Activated T-helper 17 cell treated with anti-CD3 and anti-CD28 coated beads, Interleukin-2, amount 50 U/mL, for 72 hours (primary cell): ENCODE data around the gene NCK1. TPM values are rescaled to one million over a fixed set of nuclear protein-coding genes. Genes with fewer than 3 reads are reported as not detected.
A peak's percentile ranks its signal among the peaks of the same experiment; 100 is the strongest.

Experiments
- ATAC-seq: fragments of 150-1000 bp; cut with Tn5 transposase; replicated peaks from 2 replicates; pipeline ENCODE4 v1.10.0; 2021; ENCODE audit warnings: mild to moderate bottlenecking, moderate library complexity
- H3K27ac Mint-ChIP-seq: one replicate; pipeline ENCODE4 v1.8.0; 2022; ENCODE audit warnings: mixed read lengths
- H3K27me3 Mint-ChIP-seq: one replicate; pipeline ENCODE4 v1.8.0; 2022; ENCODE audit warnings: mixed read lengths
- H3K36me3 Mint-ChIP-seq: one replicate; pipeline ENCODE4 v1.8.0; 2022; ENCODE audit warnings: low read depth, mild to moderate bottlenecking, mixed read lengths
- H3K4me1 Mint-ChIP-seq: one replicate; pipeline ENCODE4 v1.8.0; 2022; ENCODE audit warnings: mixed read lengths
- H3K4me3 Mint-ChIP-seq: one replicate; pipeline ENCODE4 v1.8.0; 2022; ENCODE audit warnings: mild to moderate bottlenecking, mixed read lengths
- H3K9me3 Mint-ChIP-seq: one replicate; pipeline ENCODE4 v1.8.0; 2022; ENCODE audit warnings: mixed read lengths
- total RNA-seq, 2 donors: library from RNA; stranded (reverse); gene quantifications; one replicate each; pipeline ENCODE4 v1.2.3, GENCODE V29; 2022

Gene NCK1
- total RNA-seq, 2 donors from 2014 or later: 37.5 to 41.6 TPM

DNA sequence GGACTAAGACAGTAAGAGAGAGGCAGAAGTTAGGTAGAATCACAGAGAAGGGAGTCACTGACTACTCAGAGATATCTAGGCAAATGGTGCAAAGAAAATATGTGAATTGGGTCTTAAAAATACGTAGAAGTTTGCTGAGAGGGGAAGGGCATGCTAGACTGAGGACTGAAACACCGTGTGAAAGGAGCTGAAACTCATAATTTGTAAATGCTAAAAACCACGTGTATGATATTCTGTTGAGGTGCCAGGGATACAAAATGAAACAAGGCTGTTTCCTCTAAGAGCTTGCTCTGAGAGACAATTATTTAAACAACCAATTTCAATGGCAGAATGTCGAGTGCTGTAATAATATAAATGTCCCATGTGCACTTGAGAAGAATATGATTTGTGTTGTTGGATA, 47.2 kb downstream of the NCK1 start:
- Mint-ChIP-seq H3K9me3 (no peaks in the 10 kb centered on the region), H3K4me3 (peak overlapping the region; percentile 36), H3K4me1 (peaks cover 56% of the 10 kb centered on the region), H3K36me3 (peaks cover 24% of the 10 kb centered on the region), H3K27ac (peak overlapping the region; percentile 12), H3K27me3 (no peaks in the 10 kb centered on the region)
- no peak for ATAC-seq

DNA sequence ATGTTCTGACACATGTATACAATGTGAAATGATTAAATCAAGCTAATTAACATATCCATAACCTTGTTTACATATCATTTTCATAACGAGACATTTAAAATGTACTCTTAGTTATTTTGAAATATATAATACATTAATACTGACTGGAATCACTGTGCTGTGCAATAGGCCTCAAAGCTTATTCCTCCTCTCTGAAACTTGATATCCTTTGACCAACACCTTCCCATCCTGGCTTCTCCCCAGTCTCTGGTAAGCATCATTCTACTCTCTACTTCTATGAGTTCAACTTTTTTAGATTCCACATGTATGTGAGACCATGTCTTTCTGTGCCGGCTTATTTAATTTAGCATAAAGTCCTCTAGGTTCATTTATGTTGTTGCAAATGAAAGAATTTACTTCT, 48.7 kb downstream of the NCK1 start:
- no peaks in the 10 kb centered on the region for H3K27me3 Mint-ChIP-seq
- no peaks in the 10 kb centered on the region for H3K9me3 Mint-ChIP-seq
- peaks cover 64% of the 10 kb centered on the region for H3K4me1 Mint-ChIP-seq
- no peak overlapping the region for H3K27ac Mint-ChIP-seq
- H3K36me3 Mint-ChIP-seq: peaks cover 22% of the 10 kb centered on the region
- no peak overlapping the region for H3K4me3 Mint-ChIP-seq
- ATAC-seq: no peak

DNA sequence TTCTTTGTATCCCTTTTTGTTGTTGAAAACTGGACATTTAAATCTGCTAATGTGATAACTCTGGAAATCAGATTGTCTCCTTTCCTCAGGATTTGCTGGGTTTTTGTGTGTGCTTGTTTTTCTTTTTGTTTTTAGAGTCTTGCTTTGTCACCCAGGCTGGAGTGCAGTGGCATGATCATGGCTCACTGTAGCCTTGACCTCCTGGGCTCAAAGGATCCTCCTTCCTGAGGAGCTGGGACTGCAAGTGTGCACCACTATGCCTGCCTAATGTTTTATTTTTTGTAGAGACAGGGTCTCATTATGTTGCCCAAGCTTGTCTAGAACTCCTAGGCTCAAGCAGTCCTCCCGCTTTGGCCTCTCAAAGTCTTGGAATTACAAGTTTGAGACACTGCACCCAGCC, 51.2 kb downstream of the NCK1 start:
- ATAC-seq: no peak
- no peak overlapping the region for H3K4me3 Mint-ChIP-seq
- no peak overlapping the region for H3K27ac Mint-ChIP-seq
- H3K36me3 Mint-ChIP-seq: peaks cover 17% of the 10 kb centered on the region
- H3K27me3 Mint-ChIP-seq: no peaks in the 10 kb centered on the region
- H3K9me3 Mint-ChIP-seq: no peaks in the 10 kb centered on the region
- peaks cover 51% of the 10 kb centered on the region for H3K4me1 Mint-ChIP-seq

DNA sequence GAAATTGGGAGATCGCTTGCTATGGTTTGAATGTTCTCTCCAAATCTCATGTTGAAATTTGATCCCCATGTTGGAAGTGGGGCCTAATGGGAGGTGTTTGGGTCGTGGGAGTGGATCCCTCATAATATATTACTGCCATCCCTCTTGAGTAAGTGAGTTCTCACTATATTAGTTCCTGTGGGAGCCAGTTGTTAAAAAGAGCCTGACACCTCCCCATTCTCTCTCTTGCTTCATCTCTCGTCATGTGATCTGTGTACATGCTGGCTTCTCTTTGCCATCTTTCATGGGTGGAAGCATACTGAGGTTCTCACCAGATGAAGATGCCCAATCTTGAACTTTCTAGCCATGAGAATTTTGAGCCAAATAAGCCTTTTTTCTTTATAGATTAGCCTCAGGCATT, 52.7 kb downstream of the NCK1 start:
- no peaks in the 10 kb centered on the region for H3K9me3 Mint-ChIP-seq
- no peaks in the 10 kb centered on the region for H3K27me3 Mint-ChIP-seq
- H3K4me1 Mint-ChIP-seq: peaks cover 43% of the 10 kb centered on the region
- no peak overlapping the region for H3K27ac Mint-ChIP-seq
- peaks cover 17% of the 10 kb centered on the region for H3K36me3 Mint-ChIP-seq
- ATAC-seq: no peak
- H3K4me3 Mint-ChIP-seq: no peak overlapping the region

DNA sequence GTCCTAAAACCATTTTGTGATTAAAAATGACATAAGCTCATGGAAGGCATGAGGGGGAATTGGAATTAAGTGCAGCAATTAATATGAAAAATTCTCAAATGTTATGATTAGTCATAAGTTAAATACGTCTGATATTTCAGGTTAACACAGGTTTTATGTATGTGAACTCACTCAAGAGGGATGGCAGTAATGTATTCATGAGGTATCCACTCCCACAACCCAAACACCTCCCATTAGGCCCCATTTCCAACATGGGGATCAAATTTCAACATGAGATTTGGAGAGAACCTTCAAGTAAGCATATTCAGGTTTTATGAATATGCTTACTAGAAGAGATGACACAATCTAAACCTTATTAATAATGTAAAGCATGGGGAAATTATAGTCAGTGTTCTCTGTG, 54.2 kb downstream of the NCK1 start:
- H3K36me3 Mint-ChIP-seq: peaks cover 19% of the 10 kb centered on the region
- ATAC-seq: no peak
- H3K27me3 Mint-ChIP-seq: no peaks in the 10 kb centered on the region
- H3K27ac Mint-ChIP-seq: peak overlapping the region; percentile 57
- peaks cover 52% of the 10 kb centered on the region for H3K4me1 Mint-ChIP-seq
- no peaks in the 10 kb centered on the region for H3K9me3 Mint-ChIP-seq
- no peak overlapping the region for H3K4me3 Mint-ChIP-seq

DNA sequence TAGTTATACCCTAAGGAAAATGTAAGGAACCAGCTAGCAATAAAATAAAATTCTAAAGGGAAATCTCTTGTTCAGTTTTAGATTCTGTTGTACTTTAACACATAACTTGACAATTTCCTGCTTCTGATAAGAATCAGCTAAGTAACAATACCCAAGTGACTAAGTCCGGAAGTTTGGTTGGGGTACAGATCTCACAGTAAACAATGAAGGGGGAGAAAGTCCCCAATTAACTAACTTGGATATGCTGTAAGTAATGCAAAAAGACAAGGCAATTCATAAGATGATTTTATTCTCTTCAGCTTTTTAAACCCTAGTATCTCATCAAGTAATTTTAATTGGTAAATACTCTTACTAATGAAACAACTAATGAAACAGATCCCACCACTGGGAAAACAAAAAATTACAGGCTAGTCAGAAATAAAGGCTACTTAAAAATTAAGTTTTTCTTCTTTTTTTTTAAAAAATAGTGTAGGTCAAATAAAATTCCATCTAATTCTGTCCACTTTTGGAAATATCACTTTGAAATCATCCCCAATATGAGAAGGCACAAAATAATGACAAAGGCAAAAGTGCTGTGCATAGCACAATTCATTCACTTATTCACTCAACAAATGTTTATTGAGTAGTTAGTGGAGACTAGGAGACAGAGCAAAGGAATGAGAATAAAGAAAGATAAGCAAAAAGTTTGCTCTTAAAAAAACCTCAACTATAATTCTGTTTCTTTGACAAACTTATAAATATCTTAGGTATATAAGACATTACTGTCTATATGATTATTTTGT, 58.0 kb downstream of the NCK1 start:
- Mint-ChIP-seq H3K4me3 (peak overlapping the region; percentile 82), H3K27ac (peak overlapping the region; percentile 82), H3K4me1 (peaks cover 44% of the 10 kb centered on the region), H3K27me3 (no peaks in the 10 kb centered on the region), H3K9me3 (no peaks in the 10 kb centered on the region), H3K36me3 (peaks cover 9% of the 10 kb centered on the region)
- ATAC-seq: peak; percentile 91

DNA sequence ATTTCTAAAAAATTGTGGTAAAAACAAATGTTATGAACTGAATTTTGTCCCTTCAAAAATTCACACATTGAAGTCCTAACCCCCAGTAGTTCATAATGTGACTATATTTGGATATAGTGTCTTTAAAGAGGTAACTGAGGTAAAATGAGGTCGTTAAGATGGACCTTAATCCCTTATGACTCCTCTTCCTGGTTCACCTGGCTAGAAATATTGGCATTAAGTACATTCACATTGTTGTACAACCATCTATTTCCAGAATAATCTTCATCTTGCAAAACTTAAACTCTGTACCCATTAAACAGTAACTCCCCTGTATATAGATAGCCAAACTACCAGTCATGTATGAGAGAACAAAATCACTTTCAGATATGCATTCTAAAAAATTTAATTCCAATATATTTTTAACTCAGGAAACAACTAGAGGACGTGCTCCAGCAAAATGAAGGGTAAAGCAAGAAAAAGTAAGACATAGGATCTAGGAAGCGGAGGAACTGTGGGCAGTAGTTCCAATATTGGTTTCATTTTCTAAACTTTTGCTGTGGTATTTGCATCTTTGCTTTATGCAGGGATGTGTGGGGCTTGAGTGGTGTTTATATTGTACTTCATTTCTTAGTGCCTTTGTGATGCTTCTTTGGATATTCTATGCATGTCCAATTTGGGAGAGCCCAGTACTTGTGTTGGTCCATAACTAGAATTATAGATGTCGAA, 59.0 kb downstream of the NCK1 start:
- H3K4me1 Mint-ChIP-seq: peaks cover 45% of the 10 kb centered on the region
- no peaks in the 10 kb centered on the region for H3K9me3 Mint-ChIP-seq
- peak overlapping the region; percentile 82 for H3K4me3 Mint-ChIP-seq
- peak; percentile 56 for ATAC-seq
- peaks cover 5% of the 10 kb centered on the region for H3K36me3 Mint-ChIP-seq
- H3K27me3 Mint-ChIP-seq: no peaks in the 10 kb centered on the region
- H3K27ac Mint-ChIP-seq: peak overlapping the region; percentile 82

DNA sequence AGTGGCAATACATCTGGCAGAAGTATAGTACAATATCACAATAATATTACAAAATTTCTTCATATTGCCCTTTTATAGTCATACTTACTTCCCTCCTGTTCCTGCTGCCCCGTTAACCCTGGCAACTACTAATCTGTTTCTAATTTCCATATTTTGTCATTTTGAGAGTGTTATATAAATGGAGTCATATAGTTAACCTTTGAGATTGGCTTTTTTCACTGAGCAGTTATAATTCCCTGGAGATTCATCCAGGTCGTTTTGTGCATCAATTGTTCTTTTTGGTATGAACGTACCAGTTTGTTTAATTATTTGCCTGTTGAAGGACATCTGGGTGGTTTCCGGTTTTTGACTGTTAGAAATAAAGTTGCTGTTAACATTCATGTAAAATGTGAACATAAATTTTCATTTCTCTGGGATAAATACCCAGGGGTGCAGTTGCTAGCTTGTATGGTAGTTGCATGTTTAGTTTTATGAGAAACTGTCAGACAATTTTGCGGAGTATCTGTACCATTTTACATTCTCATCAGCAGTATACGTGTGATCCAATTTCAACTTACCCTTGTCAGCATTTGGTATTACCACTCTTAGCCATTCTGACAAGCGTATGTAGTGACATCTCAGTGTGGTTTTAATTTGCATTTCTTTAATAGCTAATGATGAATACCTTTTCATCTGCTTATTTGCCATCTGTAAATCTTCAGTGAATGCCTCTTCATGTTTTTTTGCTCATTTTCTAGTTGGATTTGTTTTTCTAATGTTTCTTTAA, 63.6 kb downstream of the NCK1 start:
- Mint-ChIP-seq H3K27ac (no peak overlapping the region), H3K4me3 (no peak overlapping the region)

DNA sequence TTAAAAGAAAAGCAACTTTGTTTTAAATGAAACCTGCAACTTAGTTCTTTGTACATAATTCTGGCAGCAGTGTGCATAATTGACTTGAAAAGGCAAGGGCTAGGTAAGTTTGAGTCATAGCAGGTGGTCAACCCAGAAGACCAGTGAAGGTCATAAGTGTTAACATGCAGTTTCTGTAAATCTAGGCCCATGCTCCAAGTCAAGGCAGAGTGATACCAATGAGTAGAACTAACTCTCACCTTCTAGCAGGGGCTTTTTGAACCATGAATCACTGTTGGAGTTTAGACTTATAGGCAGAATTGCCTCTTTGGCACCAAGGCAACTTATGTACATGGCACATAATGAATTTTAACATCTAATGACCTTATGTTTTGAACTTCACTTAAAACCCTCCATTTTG, 66.2 kb downstream of the NCK1 start:
- peak overlapping the region; percentile 68 for H3K27ac Mint-ChIP-seq
- H3K4me1 Mint-ChIP-seq: peaks cover 30% of the 10 kb centered on the region
- peak; percentile 77 for ATAC-seq

More for the DNA sequence above, 63.6 kb downstream of the NCK1 start:
- Mint-ChIP-seq H3K9me3 (no peaks in the 10 kb centered on the region), H3K36me3 (peaks cover 36% of the 10 kb centered on the region), H3K4me1 (peaks cover 34% of the 10 kb centered on the region), H3K27me3 (no peaks in the 10 kb centered on the region)
- ATAC-seq: no peak

DNA sequence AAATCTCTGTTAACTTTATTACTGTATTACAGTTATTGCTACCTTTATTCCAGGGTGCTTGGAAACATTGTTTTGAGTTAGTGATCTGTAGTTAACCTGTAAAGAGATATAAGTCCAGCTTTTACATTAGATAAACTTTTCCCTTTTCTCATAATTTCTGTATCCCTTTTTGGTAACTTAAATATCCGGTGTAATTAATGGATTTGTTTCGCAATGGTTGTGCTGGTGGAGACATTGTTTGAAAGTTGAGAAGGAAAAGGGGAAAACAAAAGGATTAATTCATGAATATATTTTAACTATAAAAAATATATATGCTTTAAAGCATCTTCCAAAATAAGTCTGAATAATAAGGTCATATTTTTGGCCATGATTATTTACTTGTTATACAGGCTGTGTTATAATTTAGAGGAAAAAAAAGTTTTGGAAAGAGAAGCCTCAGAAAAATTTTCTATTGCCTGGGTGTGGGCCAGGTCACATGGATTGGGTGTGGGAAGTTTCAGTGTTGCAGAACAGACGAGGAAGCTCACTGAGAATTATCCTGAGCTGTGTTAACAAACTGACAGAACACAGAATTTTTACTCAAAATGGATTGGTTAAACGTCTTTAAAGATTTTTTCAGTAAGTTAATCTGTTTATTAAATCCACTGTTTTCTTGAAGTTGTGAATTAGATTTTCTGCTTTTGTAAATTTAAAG, 68.1 kb downstream of the NCK1 start:
- ATAC-seq: no peak
- Mint-ChIP-seq H3K9me3 (no peaks in the 10 kb centered on the region), H3K36me3 (peaks cover 64% of the 10 kb centered on the region), H3K27ac (peak overlapping the region; percentile 43), H3K27me3 (no peaks in the 10 kb centered on the region), H3K4me3 (no peak overlapping the region), H3K4me1 (peaks cover 31% of the 10 kb centered on the region)

More for the DNA sequence above, 66.2 kb downstream of the NCK1 start:
- H3K9me3 Mint-ChIP-seq: no peaks in the 10 kb centered on the region
- H3K36me3 Mint-ChIP-seq: peaks cover 47% of the 10 kb centered on the region
- peak overlapping the region; percentile 24 for H3K4me3 Mint-ChIP-seq
- no peaks in the 10 kb centered on the region for H3K27me3 Mint-ChIP-seq

DNA sequence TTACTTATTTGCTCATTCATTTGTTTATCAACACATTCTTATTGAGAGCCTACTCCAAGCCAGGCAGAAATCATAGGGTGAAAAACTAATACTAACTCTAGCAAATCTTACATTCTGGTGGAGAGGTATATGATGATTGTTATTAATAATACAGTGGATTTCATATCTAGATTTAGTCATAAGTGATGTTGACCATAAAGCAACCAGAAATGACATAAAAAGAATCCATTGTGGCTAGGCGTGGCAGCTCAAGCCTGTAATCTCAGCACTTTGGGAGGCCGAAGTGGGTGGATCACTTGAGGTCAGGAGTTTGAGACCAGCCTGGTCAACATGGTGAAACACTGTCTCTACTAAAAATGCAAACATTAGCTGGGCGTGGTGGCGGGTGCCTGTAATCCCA, 69.6 kb downstream of the NCK1 start:
- Mint-ChIP-seq H3K4me1 (peaks cover 26% of the 10 kb centered on the region), H3K4me3 (peak overlapping the region; percentile 53), H3K27ac (peak overlapping the region; percentile 77), H3K9me3 (no peaks in the 10 kb centered on the region), H3K36me3 (peaks cover 79% of the 10 kb centered on the region), H3K27me3 (no peaks in the 10 kb centered on the region)
- peak; percentile 20 for ATAC-seq

DNA sequence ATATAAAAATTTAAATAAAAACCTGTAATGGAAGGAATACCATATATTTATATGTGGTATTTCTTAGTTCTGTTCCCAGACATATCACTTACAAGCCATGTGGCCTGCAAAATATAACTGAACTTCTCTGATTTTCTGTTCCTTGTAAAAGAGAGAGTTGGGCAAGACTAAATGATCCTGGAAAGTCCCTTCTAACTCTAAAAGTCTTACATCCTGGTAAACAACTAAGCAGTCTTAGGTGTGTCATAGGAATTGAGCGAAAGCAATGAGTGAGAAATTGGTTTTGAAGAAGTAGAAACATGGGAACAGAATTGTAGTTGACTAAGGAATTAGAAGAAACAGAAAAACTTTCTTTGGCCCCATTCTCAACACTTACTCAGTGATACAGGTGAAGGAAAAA, 70.5 kb downstream of the NCK1 start:
- no peaks in the 10 kb centered on the region for H3K27me3 Mint-ChIP-seq
- H3K36me3 Mint-ChIP-seq: peaks cover 82% of the 10 kb centered on the region
- peak; percentile 82 for ATAC-seq
- peak overlapping the region; percentile 77 for H3K27ac Mint-ChIP-seq
- H3K9me3 Mint-ChIP-seq: no peaks in the 10 kb centered on the region
- H3K4me3 Mint-ChIP-seq: peak overlapping the region; percentile 53
- peaks cover 26% of the 10 kb centered on the region for H3K4me1 Mint-ChIP-seq

DNA sequence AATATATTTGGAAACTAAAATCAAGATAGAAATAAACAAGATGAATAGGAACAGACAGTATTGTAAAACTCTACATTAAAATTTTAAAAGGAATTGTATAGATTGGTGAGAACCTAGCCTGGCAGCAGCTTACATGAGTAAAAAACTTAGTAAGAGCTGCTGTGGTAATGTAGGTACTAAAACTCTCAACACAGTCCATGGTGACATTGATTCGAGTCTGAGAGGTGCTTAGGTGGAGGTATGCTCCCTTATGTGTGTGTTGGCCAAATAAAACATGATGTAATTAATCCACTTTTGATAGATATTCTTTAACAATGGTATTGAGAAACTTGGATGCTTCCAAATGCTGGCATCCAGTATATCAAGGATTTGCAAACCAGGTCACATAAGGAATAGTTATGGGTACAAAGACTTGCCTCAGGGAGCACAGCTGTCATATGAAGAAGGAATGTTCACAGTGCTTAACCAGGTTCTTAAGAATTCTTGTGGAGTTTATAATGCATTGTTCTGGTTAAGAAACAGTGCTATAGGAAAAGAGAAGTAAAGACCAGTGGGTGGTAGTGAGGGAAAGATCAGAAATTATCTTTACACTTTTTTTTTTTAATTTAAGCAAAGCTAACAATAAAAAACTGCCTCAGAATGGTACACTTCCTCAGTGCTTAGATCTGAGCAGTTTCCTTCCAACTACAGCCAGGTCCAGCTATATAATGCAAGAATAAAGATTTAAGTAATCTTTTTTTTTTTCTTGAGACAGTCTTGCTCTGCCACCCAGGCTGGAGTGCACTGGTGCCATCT, 71.2 kb downstream of the NCK1 start:
- Mint-ChIP-seq H3K36me3 (peaks cover 80% of the 10 kb centered on the region), H3K9me3 (no peaks in the 10 kb centered on the region), H3K4me3 (peak overlapping the region; percentile 53), H3K27me3 (no peaks in the 10 kb centered on the region), H3K4me1 (peaks cover 27% of the 10 kb centered on the region), H3K27ac (peak overlapping the region; percentile 77)
- ATAC-seq: peak; percentile 62
